Measurements from ENCODE around the gene ZNF74.

The ZNF74 gene

GRCh38 chr22:20436307-20436767 is 42.4 kb downstream of the ZNF74 start:
- peak overlapping the region; percentile 43 to 71 (median 58) for H3K4me3 ChIP-seq
- H3K9ac ChIP-seq, result peak overlapping the region; percentile 0 to 62 (median 49); a peak in 15 of 22 replicates
- H4K20me1 ChIP-seq, result peaks cover 40 to 93% (median 64%) of the 10 kb centered on the region in 11 experiments; a peak in 19 of 22 replicates
- H3K4me1 ChIP-seq, result peaks cover 24 to 46% (median 40%) of the 10 kb centered on the region in 10 experiments
- no peak for TF ChIP-seq Cebpa-rat (IDR thresholded peaks at IDR 0.05)
- no peaks in the 10 kb centered on the region for H3K9me3 ChIP-seq (replicated peaks in 1 of 11)
- no peak overlapping the region for H3K27ac ChIP-seq
- peak overlapping the region; percentile 67 to 96 (median 90) for H3K4me2 ChIP-seq
- H3K27me3 ChIP-seq, result peaks cover 83 to 91% (median 89%) of the 10 kb centered on the region in 11 experiments
- no peaks in the 10 kb centered on the region; a peak in 1 of 22 replicates for H3K36me3 ChIP-seq

GRCh38 chr22:20436768-20437612 is 43.0 kb downstream of the ZNF74 start:
- Histone ChIP-seq H3K27me3 (peaks cover 76 to 85% (median 83%) of the 10 kb centered on the region in 11 experiments), H3K9ac (peak overlapping the region; percentile 35 to 65 (median 59); a peak in 20 of 22 replicates), H3K4me2 (peak overlapping the region; percentile 67 to 96 (median 90))

GRCh38 chr22:20437613-20438426 is 43.9 kb downstream of the ZNF74 start, which contains the start of gene SCARF2:
Gene SCARF2, minus strand, starts transcription at chr22:20437825. Its CDS starts 71 bp downstream, at chr22:20437754.
- Histone ChIP-seq H3K9ac (peak within 1 kb of the TSS; percentile 30 to 65 (median 59); a peak in 20 of 22 replicates), H3K27me3 (peaks cover 68 to 76% (median 74%) of the 10 kb centered on the region in 11 experiments), H3K36me3 (peaks cover 7 to 13% (median 11%) of the 10 kb centered on the region in 11 experiments; a peak in 19 of 22 replicates), H3K9me3 (replicated peaks in 1 of 11) (no peaks in the 10 kb centered on the region), H3K4me2 (peak within 1 kb of the TSS; percentile 67 to 96 (median 90)), H4K20me1 (peaks cover 40 to 96% (median 67%) of the 10 kb centered on the region in 11 experiments; a peak in 19 of 22 replicates), H3K27ac (no peak within 1 kb of the TSS; a peak in 1 of 22 replicates), H3K4me3 (peak within 1 kb of the TSS; percentile 43 to 71 (median 58)), H3K4me1 (peaks cover 23 to 39% (median 29%) of the 10 kb centered on the region in 10 experiments)
- TF ChIP-seq Cebpa-rat (IDR thresholded peaks at IDR 0.05), result no peak

More at GRCh38 chr22:20436768-20437612, 43.0 kb downstream of the ZNF74 start:
- peaks cover 40 to 97% (median 67%) of the 10 kb centered on the region in 11 experiments; a peak in 19 of 22 replicates for H4K20me1 ChIP-seq
- no peak overlapping the region for H3K27ac ChIP-seq
- no peak for TF ChIP-seq Cebpa-rat (IDR thresholded peaks at IDR 0.05)
- peak overlapping the region; percentile 43 to 71 (median 58) for H3K4me3 ChIP-seq
- H3K36me3 ChIP-seq, result peaks cover 0 to 5% (median 3%) of the 10 kb centered on the region in 11 experiments; a peak in 13 of 22 replicates
- H3K4me1 ChIP-seq, result peaks cover 23 to 47% (median 37%) of the 10 kb centered on the region in 10 experiments
- H3K9me3 ChIP-seq (replicated peaks in 1 of 11), result no peaks in the 10 kb centered on the region

GRCh38 chr22:20438427-20438677 is 44.4 kb downstream of the ZNF74 start:
- Histone ChIP-seq H3K27me3 (peaks cover 63 to 71% (median 69%) of the 10 kb centered on the region in 11 experiments), H3K27ac (no peak overlapping the region), H3K4me1 (peaks cover 23 to 38% (median 28%) of the 10 kb centered on the region in 10 experiments), H3K36me3 (peaks cover 7 to 18% (median 13%) of the 10 kb centered on the region in 11 experiments; a peak in 19 of 22 replicates), H3K9ac (peak overlapping the region in 1 of 11 experiments; percentile 55; a peak in 2 of 22 replicates), H3K9me3 (replicated peaks in 1 of 11) (no peaks in the 10 kb centered on the region), H3K4me3 (peak overlapping the region in 8 of 10 experiments; percentile 43 to 71 (median 58); a peak in 13 of 20 replicates), H4K20me1 (peaks cover 40 to 92% (median 67%) of the 10 kb centered on the region in 11 experiments; a peak in 19 of 22 replicates), H3K4me2 (peak overlapping the region; percentile 67 to 96 (median 90))
- TF ChIP-seq Cebpa-rat (IDR thresholded peaks at IDR 0.05), result no peak

GRCh38 chr22:20438678-20439492 is 44.9 kb downstream of the ZNF74 start:
- H3K9ac ChIP-seq, result no peak overlapping the region

GRCh38 chr22:20439556-20439927 is 45.6 kb downstream of the ZNF74 start:
- Histone ChIP-seq H3K4me2 (no peak overlapping the region), H3K9me3 (replicated peaks in 1 of 11) (no peaks in the 10 kb centered on the region), H3K27ac (no peak overlapping the region), H3K4me3 (no peak overlapping the region), H3K9ac (no peak overlapping the region), H3K4me1 (peaks cover 23 to 38% (median 28%) of the 10 kb centered on the region in 10 experiments), H4K20me1 (peaks cover 40 to 89% (median 59%) of the 10 kb centered on the region in 11 experiments; a peak in 19 of 22 replicates), H3K27me3 (peaks cover 51 to 59% (median 57%) of the 10 kb centered on the region in 11 experiments), H3K36me3 (peaks cover 9 to 29% (median 21%) of the 10 kb centered on the region in 11 experiments; a peak in 20 of 22 replicates)
- no peak for TF ChIP-seq Cebpa-rat (IDR thresholded peaks at IDR 0.05)

More at GRCh38 chr22:20438678-20439492, 44.9 kb downstream of the ZNF74 start:
- no peak overlapping the region; a peak in 1 of 20 replicates for H3K4me3 ChIP-seq
- no peak for TF ChIP-seq Cebpa-rat (IDR thresholded peaks at IDR 0.05)
- peaks cover 23 to 38% (median 28%) of the 10 kb centered on the region in 10 experiments for H3K4me1 ChIP-seq
- H3K9me3 ChIP-seq (replicated peaks in 1 of 11), result no peaks in the 10 kb centered on the region
- peaks cover 40 to 89% (median 65%) of the 10 kb centered on the region in 11 experiments; a peak in 19 of 22 replicates for H4K20me1 ChIP-seq
- H3K27ac ChIP-seq, result no peak overlapping the region
- peaks cover 9 to 23% (median 15%) of the 10 kb centered on the region in 11 experiments; a peak in 20 of 22 replicates for H3K36me3 ChIP-seq
- H3K27me3 ChIP-seq, result peaks cover 57 to 66% (median 64%) of the 10 kb centered on the region in 11 experiments
- peak overlapping the region in 6 of 11 experiments; percentile 67 to 96 (median 87); a peak in 5 of 22 replicates for H3K4me2 ChIP-seq

- H3K4me1 ChIP-seq, result peaks cover 23 to 38% (median 29%) of the 10 kb centered on the region in 10 experiments
- H3K27ac ChIP-seq, result no peak overlapping the region
- no peak overlapping the region for H3K4me2 ChIP-seq
- no peak overlapping the region for H3K9ac ChIP-seq
- H3K27me3 ChIP-seq, result peaks cover 46 to 54% (median 52%) of the 10 kb centered on the region in 11 experiments
- H3K9me3 ChIP-seq (replicated peaks in 1 of 11), result no peaks in the 10 kb centered on the region
- H4K20me1 ChIP-seq, result peaks cover 40 to 90% (median 59%) of the 10 kb centered on the region in 11 experiments; a peak in 19 of 22 replicates
- H3K36me3 ChIP-seq, result peaks cover 9 to 34% (median 26%) of the 10 kb centered on the region in 11 experiments; a peak in 21 of 22 replicates
- no peak for TF ChIP-seq Cebpa-rat (IDR thresholded peaks at IDR 0.05)
- no peak overlapping the region for H3K4me3 ChIP-seq
These were observed 46.1 kb downstream of the ZNF74 start for GRCh38 chr22:20439928-20440575.

Measured in BLaER1 treated with 17β-estradiol and CSF1 and Interleukin-3, amounts not matched to agents 10 nM and 100 nM (cell line).